Erythroblast (primary cell): ENCODE data around the gene LRFN2.

Experiments
- GATA1 ChIP-seq: IDR thresholded peaks from 2 replicates; pipeline ENCODE4 v1.6.1; 2011; ENCODE audit warnings: low read depth, mild to moderate bottlenecking, control low read depth, low read length, moderate library complexity
- POLR2A ChIP-seq: IDR thresholded peaks from 2 replicates; pipeline ENCODE4 v1.6.1; 2011; ENCODE audit warnings: mild to moderate bottlenecking, low read length

DNA sequence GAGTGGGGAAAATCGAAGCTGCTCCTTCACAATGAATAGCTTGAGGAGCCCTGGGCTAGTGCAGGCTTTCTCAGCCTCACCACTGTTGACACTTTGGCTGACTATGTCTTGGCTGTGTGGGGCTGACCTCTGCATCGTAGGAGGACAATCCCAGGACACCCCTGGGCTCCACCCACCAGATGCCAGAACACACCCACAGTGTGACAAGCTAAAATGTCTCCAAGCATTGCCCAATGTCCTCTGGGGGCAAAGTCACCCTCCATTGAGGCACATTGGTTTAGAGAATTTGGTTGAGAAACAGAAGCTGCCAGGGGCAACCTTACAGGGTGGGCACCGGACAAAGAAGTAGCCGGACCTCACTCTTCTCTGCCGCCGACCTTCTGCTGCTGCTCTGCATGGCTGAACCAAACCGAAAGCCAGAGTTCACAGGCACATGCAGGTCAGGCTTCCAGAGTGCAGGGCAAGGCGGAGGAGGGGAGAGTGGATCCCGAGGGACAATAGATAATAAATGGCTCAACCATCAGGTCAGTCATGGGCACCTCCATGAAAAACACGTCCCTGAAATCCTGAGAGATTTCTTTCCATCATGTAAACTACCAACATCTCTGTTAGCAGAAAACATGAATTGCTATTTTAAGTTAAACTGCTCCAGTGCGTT, 189.0 kb downstream of the LRFN2 start:
- TF ChIP-seq POLR2A (no peak), GATA1 (no peak)
